ENCODE measurements around the gene SAMD1.

SAMD1 gene

DNA sequence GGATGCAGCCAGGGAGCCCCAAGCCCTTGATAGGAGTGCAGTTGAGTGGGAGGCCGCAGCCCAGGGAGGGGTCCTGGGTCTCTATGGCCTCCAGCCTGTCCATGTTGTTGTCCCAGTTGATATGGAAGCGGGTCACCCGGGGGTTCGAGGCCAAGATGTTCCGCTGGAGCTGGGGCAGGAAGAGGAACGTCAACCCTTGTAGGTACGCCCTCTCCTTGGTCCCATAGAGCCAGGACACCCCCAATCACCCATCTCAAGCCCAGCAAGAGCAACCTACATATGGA, 29.9 kb upstream of the SAMD1 start:
- 93 to 95% methylated on average over 7 of the region's 7 CpGs for WGBS, 2 experiments
- Histone ChIP-seq H3K4me3 (ENCODE audit: insufficient read depth, low read depth, low read length) (no peak overlapping the region), H3K27me3 (ENCODE audit: control insufficient read depth, insufficient read depth, low read length, poor library complexity, severe bottlenecking) (no peaks in the 10 kb centered on the region), H3K4me1 (ENCODE audit: control insufficient read depth, insufficient read depth, low read length) (peaks cover 24% of the 10 kb centered on the region), H3K9me3 (ENCODE audit: control insufficient read depth, low read length) (no peaks in the 10 kb centered on the region), H3K36me3 (ENCODE audit: control insufficient read depth, insufficient read depth, low read length) (peaks cover 18% of the 10 kb centered on the region), H3K27ac (ENCODE audit: insufficient read depth, low read depth, low read length, poor library complexity, severe bottlenecking) (no peak overlapping the region)

- peaks cover 15% of the 10 kb centered on the region for H3K36me3 ChIP-seq (ENCODE audit: control insufficient read depth, insufficient read depth, low read length)
- 94 to 96% methylated on average over 7 of the region's 7 CpGs for WGBS, 2 experiments
- H3K27ac ChIP-seq (ENCODE audit: insufficient read depth, low read depth, low read length, poor library complexity, severe bottlenecking): no peak overlapping the region
- no peaks in the 10 kb centered on the region for H3K9me3 ChIP-seq (ENCODE audit: control insufficient read depth, low read length)
- no peak overlapping the region for H3K4me3 ChIP-seq (ENCODE audit: insufficient read depth, low read depth, low read length)
- no peaks in the 10 kb centered on the region for H3K27me3 ChIP-seq (ENCODE audit: control insufficient read depth, insufficient read depth, low read length, poor library complexity, severe bottlenecking)
- H3K4me1 ChIP-seq (ENCODE audit: control insufficient read depth, insufficient read depth, low read length): peaks cover 24% of the 10 kb centered on the region
Observed at GRCh38 chr19:14119644-14120496, 29.3 kb upstream of the SAMD1 start.

- Histone ChIP-seq H3K27ac (ENCODE audit: insufficient read depth, low read depth, low read length, poor library complexity, severe bottlenecking) (peak overlapping the region; percentile 96), H3K4me3 (ENCODE audit: insufficient read depth, low read depth, low read length) (peak overlapping the region; percentile 49)
- WGBS, 2 experiments: 95 to 97% methylated on average over 3 of the region's 3 CpGs
Observed at GRCh38 chr19:14119146-14119545, 28.6 kb upstream of the SAMD1 start.

DNA sequence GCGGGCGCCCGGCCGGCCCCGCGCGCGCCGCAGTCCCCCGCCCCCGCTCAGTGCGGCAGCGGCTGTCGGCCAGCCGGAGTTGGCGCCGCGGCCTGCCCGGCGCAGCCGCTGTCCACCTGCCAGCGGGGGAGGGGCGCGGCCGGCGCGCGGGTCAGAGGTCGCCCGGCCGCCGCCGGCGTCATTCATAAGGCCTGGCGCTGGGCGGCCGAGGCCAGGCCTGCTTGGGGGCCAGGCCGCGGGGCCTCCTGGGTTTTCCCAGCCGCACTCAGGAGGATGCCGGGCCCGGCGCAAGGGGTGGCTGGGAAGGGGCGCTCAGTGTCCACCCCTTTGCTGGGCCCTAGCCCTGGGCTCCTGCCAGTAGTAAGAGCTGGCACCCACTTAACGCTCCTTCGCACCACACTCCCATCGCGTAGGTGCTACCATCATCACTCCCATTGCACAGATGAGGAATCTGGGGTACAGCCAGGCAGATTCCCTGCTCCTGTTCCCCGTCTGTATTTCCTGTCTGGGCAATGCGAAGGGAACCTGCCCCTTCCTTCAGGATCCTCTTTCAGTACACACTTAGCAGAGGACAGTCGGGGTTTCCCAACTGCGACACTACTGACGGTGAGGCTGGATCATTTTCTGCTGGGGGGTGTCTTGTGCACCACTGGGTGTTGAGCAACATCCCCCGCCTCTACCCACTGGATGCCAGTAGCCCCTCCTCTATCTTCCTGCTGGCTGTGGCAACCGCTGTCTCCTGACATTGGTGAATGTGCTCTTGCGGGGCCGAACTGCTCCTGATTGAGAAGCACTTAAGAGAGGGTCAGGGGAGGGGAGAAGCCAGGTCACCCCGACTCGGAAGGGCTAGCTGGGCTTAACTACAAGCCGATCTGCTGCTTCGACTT, 27.9 kb upstream of the SAMD1 start:
- Histone ChIP-seq H3K36me3 (ENCODE audit: control insufficient read depth, insufficient read depth, low read length) (peaks cover 11% of the 10 kb centered on the region), H3K4me3 (ENCODE audit: insufficient read depth, low read depth, low read length) (peak overlapping the region; percentile 49), H3K27me3 (ENCODE audit: control insufficient read depth, insufficient read depth, low read length, poor library complexity, severe bottlenecking) (no peaks in the 10 kb centered on the region), H3K4me1 (ENCODE audit: control insufficient read depth, insufficient read depth, low read length) (peaks cover 29% of the 10 kb centered on the region), H3K9me3 (ENCODE audit: control insufficient read depth, low read length) (no peaks in the 10 kb centered on the region), H3K27ac (ENCODE audit: insufficient read depth, low read depth, low read length, poor library complexity, severe bottlenecking) (peak overlapping the region; percentile 96)
- WGBS, 2 experiments: 18% methylated on average over 61 of the region's 61 CpGs

More at GRCh38 chr19:14119146-14119545, 28.6 kb upstream of the SAMD1 start:
- no peaks in the 10 kb centered on the region for H3K27me3 ChIP-seq (ENCODE audit: control insufficient read depth, insufficient read depth, low read length, poor library complexity, severe bottlenecking)
- peaks cover 24% of the 10 kb centered on the region for H3K4me1 ChIP-seq (ENCODE audit: control insufficient read depth, insufficient read depth, low read length)
- no peaks in the 10 kb centered on the region for H3K9me3 ChIP-seq (ENCODE audit: control insufficient read depth, low read length)
- H3K36me3 ChIP-seq (ENCODE audit: control insufficient read depth, insufficient read depth, low read length): peaks cover 12% of the 10 kb centered on the region

- no peaks in the 10 kb centered on the region for H3K27me3 ChIP-seq (ENCODE audit: control insufficient read depth, insufficient read depth, low read length, poor library complexity, severe bottlenecking)
- H3K4me1 ChIP-seq (ENCODE audit: control insufficient read depth, insufficient read depth, low read length): peaks cover 36% of the 10 kb centered on the region
- peaks cover 10% of the 10 kb centered on the region for H3K36me3 ChIP-seq (ENCODE audit: control insufficient read depth, insufficient read depth, low read length)
- H3K27ac ChIP-seq (ENCODE audit: insufficient read depth, low read depth, low read length, poor library complexity, severe bottlenecking): peak within 1 kb of the TSS; percentile 96
- WGBS, 2 experiments: 0% methylated on average over 67 of the region's 67 CpGs
- no peaks in the 10 kb centered on the region for H3K9me3 ChIP-seq (ENCODE audit: control insufficient read depth, low read length)
- H3K4me3 ChIP-seq (ENCODE audit: insufficient read depth, low read depth, low read length): peak within 1 kb of the TSS; percentile 81
Observed at GRCh38 chr19:14117668-14118164, 27.2 kb upstream of the SAMD1 start, which contains the start of gene PRKACA. Gene PRKACA, minus strand, starts transcription at chr19:14117762. Its CDS starts 215 bp downstream, at chr19:14117547.

DNA sequence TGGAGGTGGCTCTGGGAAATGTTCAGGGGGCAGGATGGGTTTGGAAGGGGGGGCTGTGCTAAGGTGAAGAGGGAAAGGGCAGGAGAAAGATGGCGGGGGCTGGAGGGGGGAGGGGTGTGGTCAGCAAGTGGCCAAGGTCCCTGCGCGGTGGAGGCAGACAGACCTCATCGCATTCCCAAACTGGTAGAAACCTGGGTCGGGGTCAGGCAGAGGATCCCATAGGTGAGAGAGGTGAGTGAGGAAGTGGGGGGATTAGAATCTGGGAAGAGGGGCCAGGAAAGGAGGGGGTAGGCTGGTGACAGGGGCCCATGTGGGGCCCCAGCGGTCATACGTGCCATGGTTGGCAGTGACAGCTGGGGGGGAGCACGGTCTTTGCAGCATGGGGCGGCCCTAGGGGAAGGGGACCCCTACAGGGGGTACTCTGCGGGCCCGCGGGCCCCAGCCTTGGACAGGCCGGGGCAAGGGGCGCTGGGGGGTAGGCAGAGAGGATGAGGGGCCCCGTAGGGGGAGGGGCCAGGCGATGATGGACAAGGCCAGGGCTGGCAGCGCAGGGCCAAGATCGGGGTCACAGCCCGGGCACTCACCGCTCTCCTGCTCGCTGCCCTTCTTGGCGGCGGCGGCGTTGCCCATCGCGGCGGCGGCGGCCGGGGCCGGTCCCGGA, 26.5 kb upstream of the SAMD1 start:
- Histone ChIP-seq H3K27me3 (ENCODE audit: control insufficient read depth, insufficient read depth, low read length, poor library complexity, severe bottlenecking) (no peaks in the 10 kb centered on the region), H3K4me3 (ENCODE audit: insufficient read depth, low read depth, low read length) (peak overlapping the region; percentile 81), H3K9me3 (ENCODE audit: control insufficient read depth, low read length) (no peaks in the 10 kb centered on the region), H3K27ac (ENCODE audit: insufficient read depth, low read depth, low read length, poor library complexity, severe bottlenecking) (no peak overlapping the region), H3K36me3 (ENCODE audit: control insufficient read depth, insufficient read depth, low read length) (peaks cover 8% of the 10 kb centered on the region), H3K4me1 (ENCODE audit: control insufficient read depth, insufficient read depth, low read length) (peaks cover 38% of the 10 kb centered on the region)
- 2% methylated on average over 33 of the region's 33 CpGs for WGBS, 2 experiments

DNA sequence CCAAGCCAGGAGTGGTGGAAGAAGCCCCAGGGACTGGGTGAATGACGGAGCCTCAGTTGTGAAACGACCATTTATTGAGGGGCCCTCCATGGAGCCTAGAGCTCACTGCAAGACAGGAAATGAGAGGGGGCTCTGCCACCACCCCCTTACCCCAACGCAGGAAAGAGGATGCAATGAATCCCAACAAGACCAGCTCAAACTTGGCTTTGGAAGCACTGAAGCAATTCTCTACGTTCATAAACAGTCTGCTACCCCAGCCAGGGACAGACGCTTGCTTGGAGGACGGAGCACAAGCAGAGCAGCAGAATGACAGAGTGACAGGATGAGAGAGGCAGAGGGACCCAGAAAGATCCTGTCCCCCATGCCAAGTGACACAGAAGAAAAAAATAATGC, 26.0 kb upstream of the SAMD1 start:
- H3K27me3 ChIP-seq (ENCODE audit: control insufficient read depth, insufficient read depth, low read length, poor library complexity, severe bottlenecking): no peaks in the 10 kb centered on the region
- no peak overlapping the region for H3K27ac ChIP-seq (ENCODE audit: insufficient read depth, low read depth, low read length, poor library complexity, severe bottlenecking)
- H3K4me3 ChIP-seq (ENCODE audit: insufficient read depth, low read depth, low read length): peak overlapping the region; percentile 81
- peaks cover 6% of the 10 kb centered on the region for H3K36me3 ChIP-seq (ENCODE audit: control insufficient read depth, insufficient read depth, low read length)
- H3K4me1 ChIP-seq (ENCODE audit: control insufficient read depth, insufficient read depth, low read length): peaks cover 38% of the 10 kb centered on the region
- WGBS, 2 experiments: 44 to 49% methylated on average over 6 of the region's 6 CpGs
- H3K9me3 ChIP-seq (ENCODE audit: control insufficient read depth, low read length): no peaks in the 10 kb centered on the region

DNA sequence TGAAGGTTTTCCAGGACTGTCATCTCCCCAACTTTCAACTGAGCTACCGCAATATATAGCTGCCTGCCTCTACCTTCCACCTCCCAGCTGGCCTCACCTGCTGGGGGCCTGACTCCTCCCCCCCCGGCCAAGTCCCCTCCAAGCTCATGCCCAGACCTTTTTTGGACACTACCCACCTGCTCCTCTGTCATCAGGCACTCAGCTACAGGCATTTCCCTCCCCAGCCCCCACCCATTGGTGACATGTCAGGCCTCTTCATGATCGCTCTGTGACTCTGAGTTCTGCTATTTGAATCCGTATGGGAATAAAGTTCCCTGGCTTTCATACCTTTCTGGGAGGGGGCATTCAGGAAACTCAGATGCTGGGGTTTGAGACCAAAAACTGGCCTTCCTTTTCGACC, 25.2 kb upstream of the SAMD1 start:
- Histone ChIP-seq H3K27ac (ENCODE audit: insufficient read depth, low read depth, low read length, poor library complexity, severe bottlenecking) (no peak overlapping the region), H3K36me3 (ENCODE audit: control insufficient read depth, insufficient read depth, low read length) (peaks cover 3% of the 10 kb centered on the region), H3K4me1 (ENCODE audit: control insufficient read depth, insufficient read depth, low read length) (peaks cover 38% of the 10 kb centered on the region), H3K4me3 (ENCODE audit: insufficient read depth, low read depth, low read length) (no peak overlapping the region), H3K27me3 (ENCODE audit: control insufficient read depth, insufficient read depth, low read length, poor library complexity, severe bottlenecking) (no peaks in the 10 kb centered on the region), H3K9me3 (ENCODE audit: control insufficient read depth, low read length) (no peaks in the 10 kb centered on the region)
- 88 to 91% methylated on average over 5 of the region's 5 CpGs for WGBS, 2 experiments

DNA sequence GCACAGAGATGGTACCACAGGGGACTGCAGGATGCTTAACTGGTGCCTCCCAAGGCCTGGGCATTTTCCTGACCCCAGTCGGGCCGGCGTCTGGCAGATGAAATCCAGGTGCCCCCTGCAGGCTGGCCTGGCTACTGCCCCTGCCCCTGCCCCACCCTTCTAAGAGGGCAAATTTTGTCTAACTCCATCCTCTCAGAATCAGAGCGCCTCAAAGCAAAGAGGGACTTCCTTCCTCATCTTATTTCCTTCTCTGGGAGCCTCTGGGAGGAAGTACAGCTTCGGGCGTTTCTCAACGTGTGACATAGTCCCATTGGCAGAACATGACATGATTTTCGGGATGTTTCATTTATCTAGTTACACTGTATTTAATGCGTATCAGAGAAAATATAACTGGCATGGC, 24.3 kb upstream of the SAMD1 start:
- Histone ChIP-seq H3K4me3 (ENCODE audit: insufficient read depth, low read depth, low read length) (no peak overlapping the region), H3K36me3 (ENCODE audit: control insufficient read depth, insufficient read depth, low read length) (no peaks in the 10 kb centered on the region), H3K27ac (ENCODE audit: insufficient read depth, low read depth, low read length, poor library complexity, severe bottlenecking) (no peak overlapping the region), H3K9me3 (ENCODE audit: control insufficient read depth, low read length) (no peaks in the 10 kb centered on the region), H3K4me1 (ENCODE audit: control insufficient read depth, insufficient read depth, low read length) (peaks cover 38% of the 10 kb centered on the region), H3K27me3 (ENCODE audit: control insufficient read depth, insufficient read depth, low read length, poor library complexity, severe bottlenecking) (no peaks in the 10 kb centered on the region)
- WGBS, 2 experiments: 56 to 68% methylated on average over 7 to 9 of the region's 9 CpGs

Measured in ectodermal cell (in vitro differentiated cells).